ENCODE results near the gene VCAM1. TPM values are rescaled to one million over a fixed set of nuclear protein-coding genes. Genes with fewer than 3 reads are reported as not detected.

Gene VCAM1
- total and polyA plus RNA-seq, 2 of the 8 experiments (the other 6 are each of a cell fraction or from before 2014, with no cell fraction given): 0.21 TPM; not detected in 1

DNA sequence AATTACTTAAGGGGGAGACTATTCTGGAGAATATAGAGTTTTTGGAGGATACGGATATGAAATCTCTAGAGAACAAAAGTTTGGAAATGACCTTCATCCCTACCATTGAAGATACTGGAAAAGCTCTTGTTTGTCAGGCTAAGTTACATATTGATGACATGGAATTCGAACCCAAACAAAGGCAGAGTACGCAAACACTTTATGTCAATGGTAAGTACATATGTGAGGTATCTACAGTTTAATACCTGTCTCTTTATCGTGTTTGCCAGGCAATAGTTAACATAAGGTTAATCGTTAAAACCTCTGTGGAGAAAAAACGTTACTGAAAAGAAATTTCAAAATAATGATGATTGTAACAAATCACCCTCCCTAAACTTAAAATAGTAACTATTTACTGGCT is 11.8 kb downstream of the VCAM1 start:
- Histone ChIP-seq H3K4me2 (ENCODE audit: insufficient read depth in 1 of 2, low read depth in 2 of 2, low read length in 2 of 2) (no peak overlapping the region), H3K36me3 (ENCODE audit: control insufficient read depth in 2 of 4, insufficient read depth in 4 of 4, low read length in 3 of 4) (no peaks in the 10 kb centered on the region), H3K79me2 (ENCODE audit: control insufficient read depth in 1 of 2, insufficient read depth in 2 of 2, low read length in 2 of 2) (no peaks in the 10 kb centered on the region), H3K4me1 (replicated peaks in 1 of 4; ENCODE audit: control insufficient read depth in 3 of 4, insufficient read depth in 4 of 4, low read length in 3 of 4) (no peaks in the 10 kb centered on the region), H3K9ac (replicated peaks in 1 of 4; ENCODE audit: extremely low read depth in 1 of 4, low read depth in 3 of 4, low read length in 3 of 4) (no peak overlapping the region), H3K18ac (ENCODE audit: extremely low read depth, low read length) (no peak overlapping the region), H4K20me1 (replicated peaks in 1 of 2; ENCODE audit: control insufficient read depth in 1 of 2, insufficient read depth in 2 of 2, low read length in 2 of 2) (no peaks in the 10 kb centered on the region), H3K23ac (ENCODE audit: insufficient read length) (no peak overlapping the region), H2AK5ac (ENCODE audit: low read depth, low read length) (no peak overlapping the region), H4K91ac (replicated peaks; ENCODE audit: insufficient read length, low read length) (no peak overlapping the region), H3K27me3 (replicated peaks in 1 of 4; ENCODE audit: control insufficient read depth in 3 of 4, extremely low read depth in 1 of 4, insufficient read depth in 3 of 4, low read length in 3 of 4) (no peaks in the 10 kb centered on the region), H3K79me1 (ENCODE audit: low read depth, low read length) (no peaks in the 10 kb centered on the region), H2BK15ac (ENCODE audit: low read length) (no peak overlapping the region), H3K4ac (replicated peaks; ENCODE audit: insufficient read length, low read depth, low read length) (no peak overlapping the region), H3K4me3 (ENCODE audit: extremely low read depth in 1 of 4, insufficient read depth in 2 of 4, low read depth in 3 of 4, low read length in 4 of 4) (no peak overlapping the region), H3K23me2 (ENCODE audit: low read depth, low read length) (no peaks in the 10 kb centered on the region; the same call in 1 of the 2 replicates), H3K27ac (ENCODE audit: low read depth, low read length) (no peak overlapping the region), H2AFZ (ENCODE audit: low read length) (no peak overlapping the region), H2BK120ac (replicated peaks; ENCODE audit: low read depth, low read length) (no peak overlapping the region), H3K9me3 (ENCODE audit: insufficient read depth in 2 of 2, low read depth in 1 of 2, low read length in 1 of 2) (no peaks in the 10 kb centered on the region), H3K56ac (replicated peaks; ENCODE audit: insufficient read length, low read depth, low read length) (no peak overlapping the region), H2BK5ac (ENCODE audit: low read depth, low read length) (no peak overlapping the region), H2BK12ac (ENCODE audit: low read depth, low read length) (no peak overlapping the region), H4K8ac (ENCODE audit: extremely low read depth, insufficient read depth, low read length) (no peak overlapping the region), H3K14ac (ENCODE audit: insufficient read length) (no peak overlapping the region), H4K5ac (ENCODE audit: insufficient read length, low read depth, low read length) (no peak overlapping the region), H2BK20ac (ENCODE audit: low read length) (no peak overlapping the region)
- no peak for TF ChIP-seq KDM4A (IDR thresholded peaks at IDR 0.05; ENCODE audit: low read depth, low read length, severe bottlenecking)
- no peak for DNase-seq (ENCODE audit: low read depth in 1 of 2, low spot score in 2 of 2)
- ChIA-PET POLR2A (ENCODE audit: partially characterized antibody) (no interaction called here), CTCF (ENCODE audit: partially characterized antibody) (interaction anchor here (0.7 to 1.3 kb wide), 4 partner anchors 19 to 138 kb away, joined by 3 to 5 read pairs (median 4); no protein-coding TSS in a partner anchor)
- FAIRE-seq: no peak
- WGBS, 2 experiments (ENCODE audit: extremely low coverage in 1 of 2, insufficient coverage in 1 of 2, insufficient read length in 1 of 2, insufficient replicate concordance in 2 of 2, low coverage in 1 of 2, low lambda C conversion rate in 2 of 2, missing lambda C conversion rate in 1 of 2): 95 to 100% methylated on average over 1 to 6 of the region's 6 CpGs

All from H1 (cell line).